ENCODE results near the gene BANP.
"Not testable (repeated sequence)": the region's sequence is repeated elsewhere in the genome, so short reads cannot be mapped to it uniquely, and the experiment has no call there.

Gene BANP

GRCh38 chr16:88109726-88110621, 158.7 kb downstream of the BANP start:
- not testable (repeated sequence) for DNase-seq

- not testable (repeated sequence) for DNase-seq
Measured at GRCh38 chr16:88110875-88111494, 159.8 kb downstream of the BANP start.

- not testable (repeated sequence) for DNase-seq
Measured at GRCh38 chr16:88111976-88112375, 160.7 kb downstream of the BANP start.

- DNase-seq, result no peak
Measured at GRCh38 chr16:88113545-88114045, 162.4 kb downstream of the BANP start.

- DNase-seq, result peak; percentile 18
Measured at GRCh38 chr16:88114541-88115228, 163.5 kb downstream of the BANP start.

GRCh38 chr16:88116121-88116520, 164.9 kb downstream of the BANP start:
- no peak for DNase-seq

GRCh38 chr16:88117476-88117868, 166.2 kb downstream of the BANP start:
- DNase-seq, result no peak

- DNase-seq, result no peak
Measured at GRCh38 chr16:88118376-88118775, 167.1 kb downstream of the BANP start.

- DNase-seq, result peak; percentile 18
Measured at GRCh38 chr16:88118852-88119741, 167.9 kb downstream of the BANP start.

- not testable (repeated sequence) for DNase-seq
Measured at GRCh38 chr16:88119881-88120751, 168.9 kb downstream of the BANP start.

GRCh38 chr16:88120812-88121211, 169.6 kb downstream of the BANP start:
- no peak for DNase-seq

- DNase-seq, result not testable (repeated sequence)
Measured at GRCh38 chr16:88121391-88121790, 170.2 kb downstream of the BANP start.

- DNase-seq, result no peak
Measured at GRCh38 chr16:88121886-88122580, 170.8 kb downstream of the BANP start.
